ENCODE measurements around the gene DPP6.

DNA sequence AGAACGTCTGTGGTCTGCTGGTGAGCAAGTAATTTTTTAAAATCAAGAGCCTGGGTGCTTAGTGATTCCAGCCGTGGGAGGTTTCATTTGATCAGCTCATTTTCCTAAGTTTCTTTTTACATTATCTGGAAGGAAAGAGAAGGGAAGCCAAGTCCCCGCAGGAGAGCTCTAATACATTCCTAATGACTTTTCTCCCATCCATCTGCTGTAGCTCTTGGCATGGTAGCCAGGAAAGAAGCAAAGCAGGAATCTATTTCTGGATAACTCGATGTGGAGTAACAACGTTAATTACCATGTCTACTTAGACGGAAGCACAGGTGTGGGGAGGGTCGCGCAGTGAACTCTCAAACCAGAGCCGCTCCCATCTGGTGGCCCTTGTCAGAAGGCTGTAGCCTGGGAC lies 828.8 kb downstream of the DPP6 start:
- TF ChIP-seq, protein P1, sequence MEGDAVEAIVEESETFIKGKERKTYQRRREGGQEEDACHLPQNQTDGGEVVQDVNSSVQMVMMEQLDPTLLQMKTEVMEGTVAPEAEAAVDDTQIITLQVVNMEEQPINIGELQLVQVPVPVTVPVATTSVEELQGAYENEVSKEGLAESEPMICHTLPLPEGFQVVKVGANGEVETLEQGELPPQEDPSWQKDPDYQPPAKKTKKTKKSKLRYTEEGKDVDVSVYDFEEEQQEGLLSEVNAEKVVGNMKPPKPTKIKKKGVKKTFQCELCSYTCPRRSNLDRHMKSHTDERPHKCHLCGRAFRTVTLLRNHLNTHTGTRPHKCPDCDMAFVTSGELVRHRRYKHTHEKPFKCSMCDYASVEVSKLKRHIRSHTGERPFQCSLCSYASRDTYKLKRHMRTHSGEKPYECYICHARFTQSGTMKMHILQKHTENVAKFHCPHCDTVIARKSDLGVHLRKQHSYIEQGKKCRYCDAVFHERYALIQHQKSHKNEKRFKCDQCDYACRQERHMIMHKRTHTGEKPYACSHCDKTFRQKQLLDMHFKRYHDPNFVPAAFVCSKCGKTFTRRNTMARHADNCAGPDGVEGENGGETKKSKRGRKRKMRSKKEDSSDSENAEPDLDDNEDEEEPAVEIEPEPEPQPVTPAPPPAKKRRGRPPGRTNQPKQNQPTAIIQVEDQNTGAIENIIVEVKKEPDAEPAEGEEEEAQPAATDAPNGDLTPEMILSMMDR (IDR thresholded peaks at IDR 0.05), result no peak
- no peak for TF ChIP-seq POLR2A (IDR thresholded peaks at IDR 0.05)

Measured in heart left ventricle (tissue), 13 donors.